GM18502 (cell line): Measurements from ENCODE around the gene OR4C6.

Experiments
- ATAC-seq: cut with Tn5 transposase; IDR thresholded peaks from one replicate; pipeline ENCODE4 v1.9.1; 2021; ENCODE audit warnings: mild to moderate bottlenecking; ENCODE audit not compliant: unreplicated experiment, poor library complexity

The OR4C6 gene

GRCh38 chr11:55661901-55662300 lies at the start of gene OR4C6:
OR4C6 (plus strand) TSS chr11:55662201; CDS start chr11:55665167, 2,966 bp downstream.
- no peak for ATAC-seq

- no peak for ATAC-seq
These were observed 37.5 kb upstream of the OR4C6 start for GRCh38 chr11:55624531-55624930.

GRCh38 chr11:55634813-55635212 lies 27.2 kb upstream of the OR4C6 start, which contains the start of gene OR4P4:
OR4P4 (plus strand) TSS chr11:55635113.
- no peak for ATAC-seq

- ATAC-seq: no peak
These were observed 14.0 kb upstream of the OR4C6 start, which contains the start of gene OR4S2 for GRCh38 chr11:55648027-55648426. OR4S2 (plus strand) TSS chr11:55648327; CDS start chr11:55650904, 2,577 bp downstream.

GRCh38 chr11:55652560-55652959 lies 9.4 kb upstream of the OR4C6 start:
- no peak for ATAC-seq

- ATAC-seq: no peak
These were observed 6.9 kb upstream of the OR4C6 start for GRCh38 chr11:55655096-55655495.

- ATAC-seq: peak; percentile 96
These were observed 3.9 kb upstream of the OR4C6 start for GRCh38 chr11:55658031-55658573.

- ATAC-seq: peak; percentile 44
These were observed 3.4 kb upstream of the OR4C6 start for GRCh38 chr11:55658608-55659007.

GRCh38 chr11:55669376-55669775 lies 7.4 kb downstream of the OR4C6 start:
- no peak for ATAC-seq

GRCh38 chr11:55673860-55674259 lies 11.9 kb downstream of the OR4C6 start:
- ATAC-seq: no peak

- peak; percentile 99 for ATAC-seq
These were observed 35.8 kb downstream of the OR4C6 start for GRCh38 chr11:55697817-55698216.

- ATAC-seq: no peak
These were observed 39.4 kb downstream of the OR4C6 start for GRCh38 chr11:55701429-55701828.

GRCh38 chr11:55707029-55707428 lies 45.0 kb downstream of the OR4C6 start:
- ATAC-seq: peak; percentile 64

- no peak for ATAC-seq
These were observed 53.2 kb downstream of the OR4C6 start for GRCh38 chr11:55714982-55715888.
